GM12878 (cell line): Measurements from ENCODE around the gene BUD23. TPM values are rescaled to one million over a fixed set of nuclear protein-coding genes. Genes with fewer than 3 reads are reported as not detected.

Source experiments
- CBX5 ChIP-seq: sonication (generic); IDR thresholded peaks from 2 replicates; pipeline ENCODE4 v1.6.1; 2016; ENCODE audit warnings: low read depth, moderate library complexity, mild to moderate bottlenecking, inconsistent platforms
- CREB1 ChIP-seq: IDR thresholded peaks from 2 replicates; pipeline ENCODE4 v1.6.1; 2012; ENCODE audit warnings: low read depth, mild to moderate bottlenecking, inconsistent platforms
- CTCF ChIP-seq, 3 experiments: IDR thresholded peaks in 2 of 3; conservative IDR thresholded peaks in 1 of 3; 2 replicates each; pipeline ENCODE4 v1.5.1; 2011; ENCODE audit warnings: low read depth in 3 of 3, low read length in 3 of 3, mild to moderate bottlenecking in 3 of 3, control low read depth in 2 of 3, moderate library complexity in 2 of 3, inconsistent platforms in 1 of 3, mixed read lengths in 1 of 3; ENCODE audit not compliant: control insufficient read depth in 2 of 3, insufficient read depth in 1 of 3; ENCODE audit errors: extremely low read depth in 1 of 3
- E4F1 ChIP-seq: fragments of 450-650 bp; IDR thresholded peaks from 2 replicates; pipeline ENCODE4 v1.6.1; 2018; ENCODE audit warnings: borderline replicate concordance, mild to moderate bottlenecking; ENCODE audit not compliant: partially characterized antibody
- HSF1 ChIP-seq: fragments of 150-350 bp; IDR thresholded peaks from 2 replicates; pipeline ENCODE4 v1.6.1; 2014; ENCODE audit warnings: mild to moderate bottlenecking, low read depth, low read length
- IKZF2 ChIP-seq, 2 experiments: fragments of 450-650 bp; IDR thresholded peaks; 2 replicates each; pipeline ENCODE4 v1.6.1; 2017; ENCODE audit warnings: mild to moderate bottlenecking in 2 of 2, moderate library complexity in 2 of 2
- JUND ChIP-seq: IDR thresholded peaks from 2 replicates; pipeline ENCODE4 v1.6.1; 2012; ENCODE audit warnings: low read depth, mild to moderate bottlenecking, low read length, improper control_type of control experiment, moderate library complexity
- MXI1 ChIP-seq: fragments of 150-350 bp; IDR thresholded peaks from 2 replicates; pipeline ENCODE4 v1.6.1; 2011; ENCODE audit warnings: low read depth, mild to moderate bottlenecking, inconsistent platforms, low read length, improper control_type of control experiment
- NKRF ChIP-seq: fragments of 450-650 bp; conservative IDR thresholded peaks from 2 replicates; pipeline ENCODE4 v1.6.1; 2017; ENCODE audit warnings: mild to moderate bottlenecking, moderate library complexity
- RUNX3 ChIP-seq: IDR thresholded peaks from 2 replicates; pipeline ENCODE4 v1.6.1; 2012; ENCODE audit warnings: low read length, inconsistent platforms
- SUPT20H ChIP-seq: IDR thresholded peaks from 2 replicates; pipeline ENCODE4 v1.6.1; 2011; ENCODE audit warnings: low read depth, mild to moderate bottlenecking, low read length, moderate library complexity, borderline replicate concordance; ENCODE audit not compliant: control insufficient read depth
- polyA plus RNA-seq, 11 experiments: library from polyadenylated mRNA; depleted of rRNA in 4 of 11; unstranded in 6 of 11; stranded (reverse) in 5 of 11; fragments of >200 nt; fragmentation: Nextera tagmentation in 4 of 11; fragmentation: Illumina TruSeq in 1 of 11; extraction: Ambion mirVana in 4 of 11; extraction: Trizol in 1 of 11; gene quantifications; 1 replicate in 1 of 11; 2 replicates in 10 of 11; pipeline versions ENCODE4 v1.2.1 to v1.2.3, GENCODE V29; 2011 to 2016; ENCODE audit warnings: inconsistent platforms in 2 of 11, missing spikeins in 2 of 11, low read depth in 1 of 11
- total RNA-seq, 4 experiments: library from RNA; depleted of rRNA in 3 of 4; stranded (reverse); fragments of >200 nt in 3 of 4; fragmentation: Illumina TruSeq in 1 of 4; extraction: Trizol in 1 of 4; gene quantifications; 2 replicates each; pipeline versions ENCODE4 v1.2.1 to v1.2.3, GENCODE V29; 2013 to 2021

Gene BUD23
- total and polyA plus RNA-seq, 10 of the 15 experiments (the other 5 are each of a cell fraction or from before 2014, with no cell fraction given): 36.4 to 138 (median 99.5) TPM

- TF ChIP-seq E4F1: no peak
- TF ChIP-seq RUNX3: no peak
- TF ChIP-seq MXI1: no peak
- no peak for TF ChIP-seq HSF1
- no peak for TF ChIP-seq CBX5
- no peak for TF ChIP-seq JUND
- no peak for TF ChIP-seq CTCF (IDR thresholded peaks at IDR 0.05 in 2 of 3, conservative IDR thresholded peaks at IDR 0.05 in 1 of 3; ENCODE audit: control insufficient read depth in 2 of 3, extremely low read depth in 1 of 3, insufficient read depth in 1 of 3, low read depth in 3 of 3, low read length in 3 of 3)
- no peak for TF ChIP-seq NKRF
- no peak for TF ChIP-seq SUPT20H
- no peak for TF ChIP-seq CREB1
- TF ChIP-seq IKZF2 (IDR thresholded peaks at IDR 0.05): no peak
These were observed 44.6 kb downstream of the BUD23 start (continued) for GRCh38 chr7:73727952-73728351.
